AG09319 (cell line): ENCODE measurements around the gene GMNC.

Experiments
- DNase-seq: peaks from one replicate; pipeline ENCODE4 v3.0.0-alpha.2; 2010; ENCODE audit warnings: low read depth; ENCODE audit errors: extremely low read depth
- CTCF ChIP-seq: IDR thresholded peaks from 2 replicates; pipeline ENCODE4 v1.5.1; 2011; ENCODE audit warnings: low read depth, mild to moderate bottlenecking, inconsistent platforms, low read length, moderate library complexity

Gene GMNC

GRCh38 chr3:190865419-190865818 is 2.9 kb upstream of the GMNC start:
- TF ChIP-seq CTCF, result no peak
- no peak for DNase-seq

- DNase-seq, result no peak
- no peak for TF ChIP-seq CTCF
These were observed 1.5 kb upstream of the GMNC start for GRCh38 chr3:190864002-190864401.

- no peak for DNase-seq
- no peak for TF ChIP-seq CTCF
These were observed 598 bp upstream of the GMNC start for GRCh38 chr3:190863119-190863465.

- no peak for DNase-seq
- no peak for TF ChIP-seq CTCF
These were observed 2.0 kb downstream of the GMNC start for GRCh38 chr3:190860521-190860920.

GRCh38 chr3:190855151-190855550 is 7.3 kb downstream of the GMNC start:
- no peak for TF ChIP-seq CTCF
- no peak for DNase-seq

- TF ChIP-seq CTCF, result no peak
- no peak for DNase-seq
These were observed 8.4 kb downstream of the GMNC start for GRCh38 chr3:190854062-190854461.

- TF ChIP-seq CTCF, result no peak
- no peak for DNase-seq
These were observed 9.0 kb downstream of the GMNC start for GRCh38 chr3:190853464-190853863.
